ENCODE measurements around the gene GRIK1.

Gene GRIK1

GRCh38 chr21:29741761-29742160, 198.0 kb downstream of the GRIK1 start:
- Histone ChIP-seq H3K79me1 (replicated peaks; ENCODE audit: low read length, poor library complexity, severe bottlenecking) (no peaks in the 10 kb centered on the region), H3K27me3 (ENCODE audit: control insufficient read depth in 1 of 2, insufficient read depth in 1 of 2, low read length in 2 of 2) (no peaks in the 10 kb centered on the region), H4K91ac (ENCODE audit: low read length) (no peak overlapping the region), H3K18ac (ENCODE audit: low read depth in 1 of 2, low read length in 2 of 2) (no peak overlapping the region), H2AK5ac (ENCODE audit: low read length, severe bottlenecking) (no peak overlapping the region), H3K4ac (ENCODE audit: low read depth in 1 of 2, low read length in 2 of 2) (no peak overlapping the region), H3K14ac (ENCODE audit: low read length in 2 of 2) (no peak overlapping the region), H2BK5ac (ENCODE audit: low read depth, low read length, poor library complexity, severe bottlenecking) (no peak overlapping the region), H2AFZ (ENCODE audit: low read depth, low read length) (no peak overlapping the region), H2BK12ac (ENCODE audit: low read length in 2 of 2) (no peak overlapping the region), H3K4me2 (ENCODE audit: low read length, poor library complexity, severe bottlenecking) (no peak overlapping the region), H3K4me3 (ENCODE audit: insufficient read depth in 1 of 2, low read depth in 1 of 2, low read length in 2 of 2) (no peak overlapping the region), H3K9me3 (ENCODE audit: control insufficient read depth, low read length) (no peaks in the 10 kb centered on the region), H3K9ac (ENCODE audit: low read length) (no peak overlapping the region), H3K23ac (ENCODE audit: low read length in 2 of 2) (no peak overlapping the region), H4K8ac (ENCODE audit: low read length) (no peak overlapping the region), H2BK15ac (ENCODE audit: low read depth, poor library complexity, severe bottlenecking) (no peak overlapping the region), H3K27ac (ENCODE audit: low read length, poor library complexity, severe bottlenecking) (no peak overlapping the region), H3K4me1 (ENCODE audit: control insufficient read depth, insufficient read depth, low read depth, low read length) (no peaks in the 10 kb centered on the region), H3K36me3 (ENCODE audit: control insufficient read depth in 1 of 2, insufficient read depth in 2 of 2, low read depth in 1 of 2, low read length in 2 of 2) (no peaks in the 10 kb centered on the region), H2BK120ac (ENCODE audit: low read depth, low read length) (no peak overlapping the region)
- no peak for DNase-seq
- no CpG with 5 or more reads among the region's 2 CpGs for WGBS

DNA sequence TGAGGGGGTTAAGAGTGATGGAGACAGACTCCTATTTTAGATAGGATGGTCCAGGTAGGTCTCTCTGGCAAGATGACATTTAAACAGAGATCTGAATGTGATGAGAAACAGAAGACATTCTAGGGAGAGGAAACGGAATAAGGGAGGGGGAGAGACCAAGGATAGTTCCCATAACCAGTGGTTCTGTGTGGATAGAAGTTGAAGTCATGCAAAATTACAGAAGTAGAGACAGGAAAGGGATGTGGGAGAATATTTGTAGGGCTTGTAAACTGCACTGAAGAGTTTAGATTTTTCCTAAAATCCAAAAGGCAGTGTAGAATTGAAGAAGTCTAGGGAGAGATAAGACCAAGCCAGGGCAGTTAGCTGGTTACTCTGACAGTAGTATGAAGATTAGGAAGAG, 200.6 kb downstream of the GRIK1 start:
- Histone ChIP-seq H2BK12ac (ENCODE audit: low read length in 2 of 2) (no peak overlapping the region), H2BK120ac (ENCODE audit: low read depth, low read length) (no peak overlapping the region), H4K91ac (ENCODE audit: low read length) (no peak overlapping the region), H3K79me1 (replicated peaks; ENCODE audit: low read length, poor library complexity, severe bottlenecking) (no peaks in the 10 kb centered on the region), H3K4ac (ENCODE audit: low read depth in 1 of 2, low read length in 2 of 2) (no peak overlapping the region), H3K4me2 (ENCODE audit: low read length, poor library complexity, severe bottlenecking) (no peak overlapping the region), H3K27me3 (ENCODE audit: control insufficient read depth in 1 of 2, insufficient read depth in 1 of 2, low read length in 2 of 2) (no peaks in the 10 kb centered on the region), H4K8ac (ENCODE audit: low read length) (no peak overlapping the region), H3K4me3 (ENCODE audit: insufficient read depth in 1 of 2, low read depth in 1 of 2, low read length in 2 of 2) (no peak overlapping the region), H3K23ac (ENCODE audit: low read length in 2 of 2) (no peak overlapping the region), H3K27ac (ENCODE audit: low read length, poor library complexity, severe bottlenecking) (no peak overlapping the region), H2BK15ac (ENCODE audit: low read depth, poor library complexity, severe bottlenecking) (no peak overlapping the region), H3K36me3 (ENCODE audit: control insufficient read depth in 1 of 2, insufficient read depth in 2 of 2, low read depth in 1 of 2, low read length in 2 of 2) (no peaks in the 10 kb centered on the region), H3K4me1 (ENCODE audit: control insufficient read depth, insufficient read depth, low read depth, low read length) (no peaks in the 10 kb centered on the region), H3K9ac (ENCODE audit: low read length) (no peak overlapping the region), H3K9me3 (ENCODE audit: control insufficient read depth, low read length) (no peaks in the 10 kb centered on the region), H3K18ac (ENCODE audit: low read depth in 1 of 2, low read length in 2 of 2) (no peak overlapping the region), H3K14ac (ENCODE audit: low read length in 2 of 2) (no peak overlapping the region), H2AK5ac (ENCODE audit: low read length, severe bottlenecking) (no peak overlapping the region), H2AFZ (ENCODE audit: low read depth, low read length) (no peak overlapping the region), H2BK5ac (ENCODE audit: low read depth, low read length, poor library complexity, severe bottlenecking) (no peak overlapping the region)
- 56% methylated on average over 1 of the region's 1 CpG for WGBS
- DNase-seq, result no peak

DNA sequence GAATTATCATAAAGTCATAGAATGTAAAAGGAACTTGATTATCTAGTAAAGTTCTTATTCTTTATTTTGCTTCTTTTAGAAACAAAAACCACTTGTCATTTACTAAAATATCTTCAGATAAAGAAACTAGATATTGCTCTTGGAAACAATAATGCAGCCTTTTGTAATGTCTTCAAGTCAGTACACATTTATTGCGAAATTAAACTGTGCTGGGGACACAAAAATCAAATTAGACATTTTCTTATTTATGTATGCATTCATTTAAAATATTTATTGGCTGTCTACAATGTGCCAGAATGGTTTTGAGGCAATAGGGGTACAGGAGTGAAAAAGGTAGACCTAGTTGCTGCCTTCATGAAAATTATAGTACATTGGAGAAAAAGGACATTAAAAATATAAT, 201.1 kb downstream of the GRIK1 start:
- Histone ChIP-seq H3K9me3 (ENCODE audit: control insufficient read depth, low read length) (no peaks in the 10 kb centered on the region), H3K4me1 (ENCODE audit: control insufficient read depth, insufficient read depth, low read depth, low read length) (no peaks in the 10 kb centered on the region), H3K36me3 (ENCODE audit: control insufficient read depth in 1 of 2, insufficient read depth in 2 of 2, low read depth in 1 of 2, low read length in 2 of 2) (no peaks in the 10 kb centered on the region), H3K27me3 (ENCODE audit: control insufficient read depth in 1 of 2, insufficient read depth in 1 of 2, low read length in 2 of 2) (no peaks in the 10 kb centered on the region), H3K18ac (ENCODE audit: low read depth in 1 of 2, low read length in 2 of 2) (no peak overlapping the region), H3K4ac (ENCODE audit: low read depth in 1 of 2, low read length in 2 of 2) (no peak overlapping the region), H4K8ac (ENCODE audit: low read length) (no peak overlapping the region), H3K14ac (ENCODE audit: low read length in 2 of 2) (no peak overlapping the region), H2AK5ac (ENCODE audit: low read length, severe bottlenecking) (no peak overlapping the region), H3K27ac (ENCODE audit: low read length, poor library complexity, severe bottlenecking) (no peak overlapping the region), H2BK12ac (ENCODE audit: low read length in 2 of 2) (no peak overlapping the region), H2BK120ac (ENCODE audit: low read depth, low read length) (no peak overlapping the region), H3K4me3 (ENCODE audit: insufficient read depth in 1 of 2, low read depth in 1 of 2, low read length in 2 of 2) (no peak overlapping the region), H3K9ac (ENCODE audit: low read length) (no peak overlapping the region), H3K4me2 (ENCODE audit: low read length, poor library complexity, severe bottlenecking) (no peak overlapping the region), H2BK5ac (ENCODE audit: low read depth, low read length, poor library complexity, severe bottlenecking) (no peak overlapping the region), H3K79me1 (replicated peaks; ENCODE audit: low read length, poor library complexity, severe bottlenecking) (no peaks in the 10 kb centered on the region), H2AFZ (ENCODE audit: low read depth, low read length) (no peak overlapping the region), H2BK15ac (ENCODE audit: low read depth, poor library complexity, severe bottlenecking) (no peak overlapping the region), H3K23ac (ENCODE audit: low read length in 2 of 2) (no peak overlapping the region), H4K91ac (ENCODE audit: low read length) (no peak overlapping the region)
- WGBS, result no CpG with 5 or more reads among the region's 1 CpG
- no peak for DNase-seq

GRCh38 chr21:29737186-29737585, 202.6 kb downstream of the GRIK1 start:
- Histone ChIP-seq H3K27me3 (ENCODE audit: control insufficient read depth in 1 of 2, insufficient read depth in 1 of 2, low read length in 2 of 2) (no peaks in the 10 kb centered on the region), H3K27ac (ENCODE audit: low read length, poor library complexity, severe bottlenecking) (no peak overlapping the region), H4K91ac (ENCODE audit: low read length) (no peak overlapping the region), H4K8ac (ENCODE audit: low read length) (no peak overlapping the region), H3K4me2 (ENCODE audit: low read length, poor library complexity, severe bottlenecking) (no peak overlapping the region), H2BK5ac (ENCODE audit: low read depth, low read length, poor library complexity, severe bottlenecking) (no peak overlapping the region), H2BK120ac (ENCODE audit: low read depth, low read length) (no peak overlapping the region), H3K23ac (ENCODE audit: low read length in 2 of 2) (no peak overlapping the region), H2AFZ (ENCODE audit: low read depth, low read length) (no peak overlapping the region), H3K9me3 (ENCODE audit: control insufficient read depth, low read length) (no peaks in the 10 kb centered on the region), H3K14ac (ENCODE audit: low read length in 2 of 2) (no peak overlapping the region), H3K36me3 (ENCODE audit: control insufficient read depth in 1 of 2, insufficient read depth in 2 of 2, low read depth in 1 of 2, low read length in 2 of 2) (no peaks in the 10 kb centered on the region), H3K4ac (ENCODE audit: low read depth in 1 of 2, low read length in 2 of 2) (no peak overlapping the region), H2BK15ac (ENCODE audit: low read depth, poor library complexity, severe bottlenecking) (no peak overlapping the region), H3K4me1 (ENCODE audit: control insufficient read depth, insufficient read depth, low read depth, low read length) (no peaks in the 10 kb centered on the region), H2BK12ac (ENCODE audit: low read length in 2 of 2) (no peak overlapping the region), H2AK5ac (ENCODE audit: low read length, severe bottlenecking) (no peak overlapping the region), H3K18ac (ENCODE audit: low read depth in 1 of 2, low read length in 2 of 2) (no peak overlapping the region), H3K4me3 (ENCODE audit: insufficient read depth in 1 of 2, low read depth in 1 of 2, low read length in 2 of 2) (no peak overlapping the region), H3K9ac (ENCODE audit: low read length) (no peak overlapping the region), H3K79me1 (replicated peaks; ENCODE audit: low read length, poor library complexity, severe bottlenecking) (no peaks in the 10 kb centered on the region)
- DNase-seq, result no peak
- WGBS, result 81% methylated on average over 4 of the region's 5 CpGs

All from mesenchymal stem cell (in vitro differentiated cells and primary cell).